PC-3 (cell line): ENCODE data around the gene DDX42. TPM values are rescaled to one million over a fixed set of nuclear protein-coding genes. Genes with fewer than 3 reads are reported as not detected.

Experiments used
- ATAC-seq: fragments of 200-7000 bp; cut with Tn5 transposase; 2 replicates; pipeline ENCODE4 v1.9.1; 2020; ENCODE audit warnings: mild to moderate bottlenecking, moderate library complexity
- BruUV-seq: library from RNA; stranded (reverse); fragments of 400-500 nt; replicated peaks from 2 replicates; lab custom pipeline; 2021; lab: Mats Ljungman, UMichigan
- CTCF ChIA-PET: fragments of 300-600 bp; sonication (Branson Sonifier 250); formaldehyde crosslinking; loops from one replicate; lab custom pipeline; 2022; ENCODE audit warnings: antibody characterized with exemption; lab: Charles Lee
- POLR2A ChIA-PET: fragments of 300-600 bp; sonication (Branson Sonifier 250); formaldehyde crosslinking; loops from one replicate; lab custom pipeline; 2022; ENCODE audit warnings: antibody characterized with exemption; ENCODE audit not compliant: unreplicated experiment; lab: Charles Lee
- DNase-seq: peaks from one replicate; pipeline ENCODE4 v3.0.0-alpha.2; 2015
- H2AFZ ChIP-seq: fragments of 300-600 bp; sonication (generic); 2 replicates; pipeline ENCODE4 v1.6.0; 2016; ENCODE audit warnings: antibody characterized with exemption, low read length
- H3F3A ChIP-seq: fragments of 300-600 bp; sonication (generic); one replicate; pipeline ENCODE4 v1.6.0; 2017; ENCODE audit warnings: antibody characterized with exemption, low read length, control low read depth, mild to moderate bottlenecking; ENCODE audit not compliant: unreplicated experiment
- H3K27ac ChIP-seq: fragments of 300-600 bp; sonication (generic); 2 replicates; pipeline ENCODE4 v1.5.1; 2016; ENCODE audit warnings: mild to moderate bottlenecking, low read length
- H3K27me3 ChIP-seq: fragments of 300-600 bp; sonication (generic); 2 replicates; pipeline ENCODE4 v1.6.1; 2016; ENCODE audit warnings: low read length, mixed read lengths
- H3K36me3 ChIP-seq: fragments of 300-600 bp; sonication (generic); 2 replicates; pipeline ENCODE4 v1.6.1; 2016; ENCODE audit warnings: low read depth, mixed run types, low read length, mixed read lengths
- H3K4me1 ChIP-seq: fragments of 300-600 bp; sonication (generic); 2 replicates; pipeline ENCODE4 v1.5.1; 2016; ENCODE audit warnings: low read length; ENCODE audit not compliant: insufficient read depth
- H3K4me2 ChIP-seq: fragments of 300-600 bp; sonication (generic); 2 replicates; pipeline ENCODE4 v1.6.0; 2016; ENCODE audit warnings: low read length
- H3K4me3 ChIP-seq: fragments of 300-600 bp; sonication (generic); 2 replicates; pipeline ENCODE4 v1.5.1; 2016; ENCODE audit warnings: mild to moderate bottlenecking, low read length, mixed read lengths
- H3K79me2 ChIP-seq: fragments of 300-600 bp; sonication (generic); 2 replicates; pipeline ENCODE4 v1.6.1; 2017; ENCODE audit warnings: low read length, mixed read lengths
- H3K9ac ChIP-seq: fragments of 300-600 bp; sonication (generic); 2 replicates; pipeline ENCODE4 v1.6.0; 2016; ENCODE audit warnings: mild to moderate bottlenecking, low read length
- H3K9me2 ChIP-seq: fragments of 300-600 bp; sonication (generic); replicated peaks from 2 replicates; pipeline ENCODE4 v1.6.1; 2016; ENCODE audit warnings: mixed run types, low read length, mixed read lengths
- H3K9me3 ChIP-seq: fragments of 300-600 bp; sonication (generic); 2 replicates; pipeline ENCODE4 v1.6.1; 2016; ENCODE audit warnings: low read length, mixed read lengths
- H4K20me1 ChIP-seq: fragments of 300-600 bp; sonication (generic); 2 replicates; pipeline ENCODE4 v1.6.1; 2016; ENCODE audit warnings: low read length, mixed read lengths
- CTCF ChIP-seq: fragments of 300-600 bp; sonication (generic); conservative IDR thresholded peaks from 2 replicates; pipeline ENCODE4 v1.5.1; 2017; ENCODE audit warnings: antibody characterized with exemption, low read depth, mild to moderate bottlenecking, low read length
- EZH2 ChIP-seq: fragments of 300-600 bp; sonication (generic); IDR thresholded peaks from one replicate; pipeline ENCODE4 v1.6.1; 2017; ENCODE audit warnings: antibody characterized with exemption, mild to moderate bottlenecking, low read length; ENCODE audit not compliant: unreplicated experiment
- intact Hi-C: fragments of 100-400 bp; cut with micrococcal nuclease; formaldehyde crosslinking; loops from 2 replicates; pipeline ENCODE4 v1.9.0; 2023
- total RNA-seq: library from RNA; depleted of rRNA; stranded (reverse); fragments of >200 nt; gene quantifications from 2 replicates; pipeline ENCODE4 v1.2.3, GENCODE V29; 2014

Gene DDX42
- total RNA-seq, 1 experiment from 2014 or later: 72.4 TPM

GRCh38 chr17:63827002-63827800 lies 53.2 kb downstream of the DDX42 start, which contains the start of the genes FTSJ3 and PSMC5:
FTSJ3 (minus strand) TSS chr17:63827663; CDS start chr17:63826902, 761 bp downstream.
PSMC5 (plus strand) TSS chr17:63827431; CDS start chr17:63827491, 60 bp downstream.
- Histone ChIP-seq H3K36me3 (peaks cover 76% of the 10 kb centered on the region), H3K79me2 (peaks cover 61% of the 10 kb centered on the region)
- CTCF ChIA-PET: interaction anchor here (0.5 to 0.8 kb wide), 3 partner anchors 16 to 201 kb away, joined by 3 to 12 read pairs (median 3); no protein-coding TSS in a partner anchor

GRCh38 chr17:63827801-63828221 lies 53.8 kb downstream of the DDX42 start:
- Histone ChIP-seq H4K20me1 (peaks cover 29% of the 10 kb centered on the region), H3K4me3 (peak overlapping the region; percentile 89), H3K4me2 (peak overlapping the region; percentile 97), H3K9me3 (no peaks in the 10 kb centered on the region), H3K9ac (peak overlapping the region; percentile 91), H2AFZ (peak overlapping the region; percentile 86; the same call in 1 of the 2 replicates), H3K27ac (peak overlapping the region; percentile 81), H3K36me3 (peaks cover 76% of the 10 kb centered on the region), H3K79me2 (peaks cover 61% of the 10 kb centered on the region), H3K4me1 (peaks cover 22% of the 10 kb centered on the region), H3K27me3 (no peaks in the 10 kb centered on the region), H3K9me2 (no peaks in the 10 kb centered on the region), H3F3A (no peaks in the 10 kb centered on the region)
- DNase-seq (no peak), ATAC-seq (no peak)
- ChIA-PET POLR2A (interaction anchor here (0.6 kb wide), 1 partner anchor 1951 kb away, joined by 3 read pairs; no protein-coding TSS in a partner anchor), CTCF (interaction anchor here (0.6 kb wide), 1 partner anchor 11 kb away, joined by 3 read pairs; no protein-coding TSS in a partner anchor)
- BruUV-seq: no TSS peak
- intact Hi-C loops: loop anchor here (1.0 to 5.0 kb wide), 3 partner anchors 15 to 131 kb away; partner anchors contain the start of gene CCDC47
- TF ChIP-seq CTCF (0 out of 2 replicates have a peak, but pooled peaks have one; percentile 10), EZH2 (no peak)

More at GRCh38 chr17:63827002-63827800, 53.2 kb downstream of the DDX42 start, which contains the start of the genes FTSJ3 and PSMC5:
- peak within 1 kb of the TSS; percentile 97 for H3K4me2 ChIP-seq
- peak; percentile 97 for DNase-seq
- peak within 1 kb of the TSS; percentile 81 for H3K27ac ChIP-seq
- intact Hi-C loops: loop anchor here (1.0 to 5.0 kb wide), 3 partner anchors 16 to 130 kb away; partner anchors contain the start of gene CCDC47
- no peaks in the 10 kb centered on the region for H3K9me3 ChIP-seq
- no TSS peak for BruUV-seq
- H3K9me2 ChIP-seq: no peaks in the 10 kb centered on the region
- peak within 1 kb of the TSS; percentile 86 for H2AFZ ChIP-seq
- no peaks in the 10 kb centered on the region for H3K27me3 ChIP-seq
- H3K9ac ChIP-seq: peak within 1 kb of the TSS; percentile 91
- H3K4me1 ChIP-seq: peaks cover 22% of the 10 kb centered on the region
- no peaks in the 10 kb centered on the region for H3F3A ChIP-seq
- TF ChIP-seq EZH2 (no peak), CTCF (peak; percentile 63)
- POLR2A ChIA-PET: interaction anchor here (0.5 to 1.0 kb wide), 4 partner anchors 22 to 86 kb away, joined by 3 to 6 read pairs (median 4); partner anchors contain the start of gene CCDC47
- H3K4me3 ChIP-seq: peak within 1 kb of the TSS; percentile 89
- H4K20me1 ChIP-seq: peaks cover 29% of the 10 kb centered on the region
- peak; percentile 91 for ATAC-seq
